WERI-Rb-1 (cell line): Measurements from ENCODE around the gene LYSMD4.
"Not testable (repeated sequence)": the region's sequence is repeated elsewhere in the genome, so short reads cannot be mapped to it uniquely, and the experiment has no call there.

ENCODE experiments used
- DNase-seq: peaks from one replicate; pipeline ENCODE4 v3.0.0-alpha.2; 2020
- H3K27ac ChIP-seq: fragments of 250-450 bp; sonication (Bioruptor Pico); 2 replicates; pipeline ENCODE4 v1.5.1; 2020; ENCODE audit warnings: mild to moderate bottlenecking, moderate library complexity
- H3K27me3 ChIP-seq: fragments of 250-450 bp; sonication (Bioruptor Pico); 2 replicates; pipeline ENCODE4 v1.5.1; 2021; ENCODE audit warnings: mild to moderate bottlenecking, low read depth, moderate library complexity; ENCODE audit not compliant: insufficient read depth, severe bottlenecking
- H3K36me3 ChIP-seq: fragments of 250-450 bp; sonication (Bioruptor Pico); 2 replicates; pipeline ENCODE4 v1.5.1; 2020; ENCODE audit warnings: mild to moderate bottlenecking, moderate library complexity
- H3K4me3 ChIP-seq: 2 replicates; pipeline ENCODE4 v1.5.1; 2011; ENCODE audit warnings: low read depth, mild to moderate bottlenecking, control low read depth, low read length
- H3K9me3 ChIP-seq: fragments of 250-450 bp; sonication (Bioruptor Pico); 2 replicates; pipeline ENCODE4 v1.5.1; 2021; ENCODE audit warnings: mild to moderate bottlenecking, moderate library complexity; ENCODE audit not compliant: severe bottlenecking
- TF ChIP-seq, protein P1 (sequence below): IDR thresholded peaks from 2 replicates; pipeline ENCODE4 v1.5.1; 2011; ENCODE audit warnings: low read depth, mild to moderate bottlenecking, control low read depth, inconsistent platforms, low read length

The LYSMD4 gene

DNA sequence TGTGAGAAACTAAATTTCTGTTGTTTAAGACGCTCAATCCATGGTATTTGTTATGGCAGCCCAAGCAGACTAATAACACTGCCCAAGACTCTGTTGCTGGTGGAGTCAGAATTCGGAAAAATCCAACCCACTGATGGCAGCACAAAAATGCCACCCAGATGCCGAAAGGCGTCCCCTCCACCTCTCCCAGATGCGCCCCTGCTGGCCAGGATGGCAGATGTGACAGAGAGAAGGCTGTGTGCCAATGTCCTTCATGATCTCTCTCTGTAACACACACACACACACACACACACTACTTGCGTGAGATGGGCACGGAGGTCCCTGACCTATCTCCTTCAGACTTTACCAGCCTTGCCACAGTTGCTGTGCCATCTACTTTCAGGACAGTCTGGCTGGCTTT lies 10.9 kb upstream of the LYSMD4 start:
- TF ChIP-seq, protein P1, sequence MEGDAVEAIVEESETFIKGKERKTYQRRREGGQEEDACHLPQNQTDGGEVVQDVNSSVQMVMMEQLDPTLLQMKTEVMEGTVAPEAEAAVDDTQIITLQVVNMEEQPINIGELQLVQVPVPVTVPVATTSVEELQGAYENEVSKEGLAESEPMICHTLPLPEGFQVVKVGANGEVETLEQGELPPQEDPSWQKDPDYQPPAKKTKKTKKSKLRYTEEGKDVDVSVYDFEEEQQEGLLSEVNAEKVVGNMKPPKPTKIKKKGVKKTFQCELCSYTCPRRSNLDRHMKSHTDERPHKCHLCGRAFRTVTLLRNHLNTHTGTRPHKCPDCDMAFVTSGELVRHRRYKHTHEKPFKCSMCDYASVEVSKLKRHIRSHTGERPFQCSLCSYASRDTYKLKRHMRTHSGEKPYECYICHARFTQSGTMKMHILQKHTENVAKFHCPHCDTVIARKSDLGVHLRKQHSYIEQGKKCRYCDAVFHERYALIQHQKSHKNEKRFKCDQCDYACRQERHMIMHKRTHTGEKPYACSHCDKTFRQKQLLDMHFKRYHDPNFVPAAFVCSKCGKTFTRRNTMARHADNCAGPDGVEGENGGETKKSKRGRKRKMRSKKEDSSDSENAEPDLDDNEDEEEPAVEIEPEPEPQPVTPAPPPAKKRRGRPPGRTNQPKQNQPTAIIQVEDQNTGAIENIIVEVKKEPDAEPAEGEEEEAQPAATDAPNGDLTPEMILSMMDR = no peak
- no peak for DNase-seq
- no peak overlapping the region for H3K4me3 ChIP-seq
- H3K36me3 ChIP-seq = no peaks in the 10 kb centered on the region
- H3K27ac ChIP-seq = no peak overlapping the region
- H3K9me3 ChIP-seq = no peaks in the 10 kb centered on the region
- H3K27me3 ChIP-seq = no peaks in the 10 kb centered on the region

GRCh38 chr15:99741835-99742234 lies 8.6 kb upstream of the LYSMD4 start:
- no peak for DNase-seq
- Histone ChIP-seq H3K27ac (no peak overlapping the region), H3K27me3 (no peaks in the 10 kb centered on the region), H3K36me3 (no peaks in the 10 kb centered on the region), H3K9me3 (no peaks in the 10 kb centered on the region), H3K4me3 (no peak overlapping the region)
- TF ChIP-seq, protein P1 = no peak

DNA sequence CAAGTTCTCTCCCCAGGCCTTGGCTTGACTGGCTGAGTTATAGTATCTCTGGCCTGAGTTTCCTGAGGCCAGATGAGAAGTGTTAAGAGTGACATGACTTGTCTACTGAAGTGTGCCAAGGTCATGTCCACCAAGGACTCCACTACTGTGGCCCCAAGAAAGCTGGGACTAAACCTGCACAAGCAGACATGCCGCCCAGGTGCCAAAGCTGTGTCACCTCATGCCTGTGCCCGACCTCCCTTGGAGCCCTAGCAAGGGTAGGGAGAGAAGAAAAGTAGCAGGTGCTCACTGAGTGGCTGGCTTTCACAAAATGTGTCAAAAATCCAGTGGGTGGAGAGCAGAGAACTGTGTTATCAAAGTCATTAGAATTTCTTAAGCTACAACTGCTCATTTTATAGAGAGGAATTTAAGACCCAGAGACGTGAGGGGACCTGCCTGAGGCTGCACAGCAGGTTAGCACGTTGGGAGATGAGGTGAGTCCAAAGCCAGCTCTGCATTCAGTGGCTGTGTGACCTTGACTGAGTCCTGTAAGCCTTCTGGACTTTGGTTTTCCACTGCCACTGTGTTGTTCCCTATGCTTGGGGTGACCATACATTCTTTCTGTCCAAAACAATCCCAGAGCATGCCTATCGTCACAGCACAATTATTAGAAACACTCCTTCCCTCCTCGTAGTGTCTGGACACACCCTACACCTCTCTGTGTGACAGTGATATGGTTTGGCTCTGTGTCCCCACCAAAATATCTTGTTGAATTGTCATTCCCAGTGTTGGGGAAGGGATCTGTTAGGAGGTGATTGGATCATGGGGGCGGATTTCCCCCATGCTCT lies 5.0 kb upstream of the LYSMD4 start:
- peaks cover 4% of the 10 kb centered on the region for H3K9me3 ChIP-seq
- H3K36me3 ChIP-seq = no peaks in the 10 kb centered on the region
- H3K27ac ChIP-seq = no peak overlapping the region
- H3K27me3 ChIP-seq = no peaks in the 10 kb centered on the region
- H3K4me3 ChIP-seq = no peak overlapping the region
- TF ChIP-seq, protein P1 = no peak
- no peak for DNase-seq

DNA sequence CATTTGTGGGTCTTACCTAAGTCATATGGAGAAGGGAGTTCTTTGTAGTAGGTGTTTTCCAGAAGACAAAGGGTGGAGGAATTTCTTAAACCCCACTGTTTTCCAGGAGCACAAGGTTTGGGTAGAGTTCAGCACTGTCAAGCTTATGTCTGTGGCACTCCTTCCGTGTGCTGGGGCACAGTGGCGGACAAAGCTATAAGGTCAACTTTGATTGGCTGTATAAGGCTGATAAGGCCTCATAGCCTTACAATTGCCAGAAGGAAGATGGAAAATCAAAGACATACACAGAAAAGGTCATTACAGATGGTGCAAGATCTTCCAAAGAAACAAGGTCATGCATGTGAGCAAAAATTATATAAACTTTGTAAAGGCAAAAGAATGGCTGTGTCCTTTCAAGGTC lies 3.5 kb upstream of the LYSMD4 start:
- TF ChIP-seq, protein P1 = no peak
- H3K36me3 ChIP-seq = no peaks in the 10 kb centered on the region
- DNase-seq = no peak
- no peak overlapping the region for H3K4me3 ChIP-seq
- H3K27me3 ChIP-seq = no peaks in the 10 kb centered on the region
- no peak overlapping the region for H3K27ac ChIP-seq
- peaks cover 4% of the 10 kb centered on the region for H3K9me3 ChIP-seq

DNA sequence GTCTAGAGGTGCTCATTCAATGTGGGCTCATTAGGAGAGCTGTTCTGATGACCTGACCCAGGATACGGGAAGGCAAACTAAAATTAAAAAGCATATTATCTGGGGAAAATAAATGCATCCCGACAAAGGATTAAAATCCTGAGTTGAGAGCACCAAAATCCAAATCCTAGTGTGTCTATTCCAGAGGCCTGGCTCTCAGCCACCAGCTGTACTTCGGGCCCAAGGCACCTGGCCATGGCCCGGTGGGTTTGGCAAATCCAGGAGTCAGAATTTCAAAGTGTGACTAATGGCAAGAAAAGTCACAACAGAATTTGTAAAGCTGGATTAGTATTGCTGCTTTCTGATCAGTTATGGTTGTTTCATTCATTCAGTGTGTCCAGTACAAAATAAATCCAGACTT lies 2.6 kb upstream of the LYSMD4 start:
- H3K36me3 ChIP-seq = peaks cover 2% of the 10 kb centered on the region; the same call in 1 of the 2 replicates
- no peak overlapping the region for H3K4me3 ChIP-seq
- no peak overlapping the region for H3K27ac ChIP-seq
- DNase-seq = no peak
- peaks cover 4% of the 10 kb centered on the region for H3K9me3 ChIP-seq
- no peaks in the 10 kb centered on the region for H3K27me3 ChIP-seq
- TF ChIP-seq, protein P1 = no peak

- TF ChIP-seq, protein P1 = no peak
- Histone ChIP-seq H3K27me3 (no peaks in the 10 kb centered on the region), H3K27ac (no peak overlapping the region), H3K4me3 (no peak overlapping the region), H3K36me3 (peaks cover 5% of the 10 kb centered on the region; the same call in 1 of the 2 replicates), H3K9me3 (peaks cover 4% of the 10 kb centered on the region)
- no peak for DNase-seq
Observed at GRCh38 chr15:99734575-99734974, 1.3 kb upstream of the LYSMD4 start.

GRCh38 chr15:99734040-99734291 lies 729 bp upstream of the LYSMD4 start:
- H3K36me3 ChIP-seq, H3K9me3 ChIP-seq, H3K27me3 ChIP-seq, H3K4me3 ChIP-seq, DNase-seq, H3K27ac ChIP-seq: not testable (repeated sequence)
